NT2/D1 (cell line): ENCODE measurements around the gene STOML1.

Experiments
- DNase-seq: peaks from one replicate; pipeline ENCODE4 v3.0.0-alpha.2; 2011; ENCODE audit warnings: low read depth, low spot score
- H3K27me3 ChIP-seq: 2 replicates; pipeline ENCODE4 v1.6.0; 2011; ENCODE audit warnings: mild to moderate bottlenecking; ENCODE audit not compliant: insufficient read length, insufficient read depth
- H3K36me3 ChIP-seq: 2 replicates; pipeline ENCODE4 v1.6.1; 2011; ENCODE audit warnings: mild to moderate bottlenecking, low read length, mixed read lengths; ENCODE audit not compliant: insufficient read depth, insufficient read length
- H3K4me1 ChIP-seq: 2 replicates; pipeline ENCODE4 v1.5.1; 2011; ENCODE audit not compliant: insufficient read depth, insufficient read length
- H3K4me3 ChIP-seq: 2 replicates; pipeline ENCODE4 v1.5.1; 2011; ENCODE audit warnings: low read depth; ENCODE audit not compliant: insufficient read length
- H3K9ac ChIP-seq: 2 replicates; pipeline ENCODE4 v1.6.0; 2011; ENCODE audit warnings: low read depth; ENCODE audit not compliant: insufficient read length
- H3K9me3 ChIP-seq: 2 replicates; pipeline ENCODE4 v1.5.1; 2011; ENCODE audit warnings: mild to moderate bottlenecking, low read length; ENCODE audit not compliant: insufficient read depth
- SUZ12 ChIP-seq: IDR thresholded peaks from 2 replicates; pipeline ENCODE4 v1.6.1; 2011; ENCODE audit not compliant: insufficient read length, insufficient read depth; ENCODE audit errors: extremely low read depth
- YY1 ChIP-seq: IDR thresholded peaks from 2 replicates; pipeline ENCODE4 v1.6.1; 2011; ENCODE audit not compliant: insufficient read length, insufficient read depth
- ZNF274 ChIP-seq: IDR thresholded peaks from 2 replicates; pipeline ENCODE4 v1.6.1; 2011; ENCODE audit warnings: mild to moderate bottlenecking, low read depth, low read length

The STOML1 gene

DNA sequence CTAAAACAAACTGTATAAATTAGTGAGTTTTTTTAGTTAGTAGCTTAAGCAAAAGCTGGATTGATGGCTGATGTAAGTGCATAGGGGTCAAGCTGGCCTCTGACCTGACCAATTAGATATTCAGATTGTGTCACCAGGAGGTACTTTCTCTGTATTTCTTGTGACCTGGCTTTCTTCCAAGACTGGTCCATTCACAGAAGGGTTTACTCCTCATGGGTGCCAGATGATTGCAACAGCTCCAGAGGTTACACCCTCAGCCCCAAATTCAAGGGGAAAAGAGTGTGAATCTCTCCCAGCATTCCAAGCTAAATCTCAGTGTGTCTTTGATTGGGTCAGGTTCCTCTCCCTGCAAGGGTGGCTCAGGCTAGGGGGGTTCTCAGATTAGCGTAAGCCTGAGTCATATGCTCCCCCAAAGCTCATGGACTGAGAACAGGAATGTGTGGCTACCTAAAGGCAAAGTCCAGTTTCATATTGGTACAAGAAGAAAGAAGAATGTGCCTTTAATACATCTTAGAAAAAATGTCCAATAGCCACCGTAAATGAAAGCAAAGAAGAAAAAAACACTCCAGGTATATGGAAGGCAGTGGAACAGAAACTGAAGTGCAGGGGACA, 18.9 kb upstream of the STOML1 start:
- Histone ChIP-seq H3K9ac (no peak overlapping the region), H3K9me3 (no peaks in the 10 kb centered on the region), H3K27me3 (no peaks in the 10 kb centered on the region), H3K36me3 (peaks cover 27% of the 10 kb centered on the region), H3K4me1 (peaks cover 4% of the 10 kb centered on the region), H3K4me3 (no peak overlapping the region)
- no peak for DNase-seq
- TF ChIP-seq YY1, result no peak
- no peak for TF ChIP-seq ZNF274
- no peak for TF ChIP-seq SUZ12

DNA sequence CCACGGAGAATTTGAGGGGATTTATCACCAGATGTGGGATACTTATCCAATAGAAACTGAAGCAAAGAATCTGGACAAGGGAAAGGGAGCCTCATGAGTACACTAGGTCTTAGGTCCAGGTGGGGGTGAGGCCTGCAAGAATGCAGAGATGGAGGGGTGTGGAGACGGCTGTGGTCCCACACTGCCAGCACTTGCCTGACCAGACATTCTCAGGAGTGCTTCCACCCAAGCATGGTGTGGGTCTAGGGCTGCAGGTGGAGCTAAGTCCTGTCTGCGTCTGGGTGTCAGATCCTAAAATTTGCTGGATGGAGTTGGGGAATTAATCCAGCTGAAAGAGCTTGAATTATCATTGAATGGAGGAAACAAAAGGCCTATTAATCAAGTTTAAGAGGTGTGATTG, 16.8 kb upstream of the STOML1 start:
- Histone ChIP-seq H3K9me3 (no peaks in the 10 kb centered on the region), H3K9ac (no peak overlapping the region), H3K27me3 (no peaks in the 10 kb centered on the region), H3K4me3 (no peak overlapping the region), H3K36me3 (peaks cover 30% of the 10 kb centered on the region), H3K4me1 (peaks cover 4% of the 10 kb centered on the region)
- DNase-seq, result no peak
- TF ChIP-seq YY1 (no peak), SUZ12 (no peak), ZNF274 (no peak)

DNA sequence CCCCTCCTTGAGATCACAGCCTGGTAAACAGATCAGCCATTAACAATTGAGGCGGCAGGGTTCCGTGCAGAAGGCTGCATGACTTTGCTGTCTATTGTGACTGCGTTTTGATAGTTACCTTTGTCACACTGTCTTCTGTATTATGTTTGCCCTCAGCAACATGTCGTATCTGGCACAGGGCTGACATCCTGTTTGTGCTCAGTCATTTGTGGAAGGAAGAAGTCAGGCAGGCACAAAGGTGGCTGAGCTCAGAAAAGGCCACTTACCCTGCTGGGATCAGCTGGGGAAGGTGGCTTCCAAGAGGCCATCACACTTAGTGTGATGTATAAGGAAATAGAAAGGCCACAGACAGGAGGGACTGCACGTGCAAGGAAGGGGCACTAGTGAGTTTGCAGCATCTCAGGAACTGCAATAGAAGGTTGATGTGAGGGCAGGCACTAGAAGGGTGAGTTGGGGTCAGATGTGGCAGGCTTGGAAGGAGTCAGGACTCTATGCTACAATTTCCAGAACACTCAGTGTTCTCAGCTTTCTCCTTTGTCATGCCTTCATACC, 15.8 kb upstream of the STOML1 start:
- no peaks in the 10 kb centered on the region for H3K27me3 ChIP-seq
- DNase-seq, result no peak
- peaks cover 4% of the 10 kb centered on the region for H3K4me1 ChIP-seq
- TF ChIP-seq ZNF274, result no peak
- TF ChIP-seq YY1, result no peak
- TF ChIP-seq SUZ12, result no peak
- peaks cover 35% of the 10 kb centered on the region for H3K36me3 ChIP-seq
- no peak overlapping the region for H3K9ac ChIP-seq
- H3K4me3 ChIP-seq, result no peak overlapping the region
- no peaks in the 10 kb centered on the region for H3K9me3 ChIP-seq

DNA sequence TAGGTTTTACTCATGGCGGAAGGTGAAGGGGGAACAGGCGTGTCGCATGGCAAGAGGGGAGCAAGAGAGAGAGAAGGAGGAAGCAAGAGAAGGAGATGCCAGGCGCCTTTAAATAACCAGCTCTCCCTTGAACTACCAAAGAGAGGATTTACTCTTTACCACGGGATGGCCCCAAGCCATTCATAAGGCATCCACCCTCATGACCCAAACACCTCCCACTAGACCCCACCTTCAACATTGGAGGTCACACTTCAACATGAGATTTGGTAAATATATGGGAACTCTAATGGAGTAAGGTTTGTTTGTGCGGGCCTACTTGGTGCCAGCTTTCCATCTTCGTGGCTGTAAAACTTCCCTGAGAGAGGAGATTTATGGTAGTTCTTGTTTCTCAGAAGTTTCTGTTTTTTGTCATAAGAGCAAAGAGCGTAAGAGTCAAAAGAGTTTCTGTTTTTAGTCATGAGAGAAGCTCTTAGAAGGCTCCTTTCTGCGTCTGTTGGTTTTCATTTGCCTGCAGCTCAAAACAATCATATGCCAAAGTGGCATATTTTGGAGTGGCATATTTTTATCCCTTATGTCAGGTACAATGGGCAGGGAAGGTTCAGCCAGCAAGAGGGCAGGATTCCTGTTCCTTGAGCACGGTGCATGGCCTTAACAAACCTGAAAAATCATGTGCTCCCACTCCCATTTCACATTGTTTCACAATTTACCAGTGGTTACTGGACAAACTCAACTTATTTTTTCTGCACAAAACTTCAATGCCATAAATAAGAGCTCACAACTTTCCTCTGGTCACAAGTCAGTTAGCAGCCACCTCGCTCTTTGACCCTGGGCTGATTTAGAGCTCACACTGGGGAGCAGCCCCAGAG, 14.9 kb upstream of the STOML1 start:
- DNase-seq, result no peak
- no peak overlapping the region for H3K4me3 ChIP-seq
- TF ChIP-seq ZNF274 (no peak), SUZ12 (no peak), YY1 (no peak)
- no peaks in the 10 kb centered on the region for H3K27me3 ChIP-seq
- no peaks in the 10 kb centered on the region for H3K9me3 ChIP-seq
- peaks cover 4% of the 10 kb centered on the region for H3K4me1 ChIP-seq
- no peak overlapping the region for H3K9ac ChIP-seq
- peaks cover 37% of the 10 kb centered on the region for H3K36me3 ChIP-seq

DNA sequence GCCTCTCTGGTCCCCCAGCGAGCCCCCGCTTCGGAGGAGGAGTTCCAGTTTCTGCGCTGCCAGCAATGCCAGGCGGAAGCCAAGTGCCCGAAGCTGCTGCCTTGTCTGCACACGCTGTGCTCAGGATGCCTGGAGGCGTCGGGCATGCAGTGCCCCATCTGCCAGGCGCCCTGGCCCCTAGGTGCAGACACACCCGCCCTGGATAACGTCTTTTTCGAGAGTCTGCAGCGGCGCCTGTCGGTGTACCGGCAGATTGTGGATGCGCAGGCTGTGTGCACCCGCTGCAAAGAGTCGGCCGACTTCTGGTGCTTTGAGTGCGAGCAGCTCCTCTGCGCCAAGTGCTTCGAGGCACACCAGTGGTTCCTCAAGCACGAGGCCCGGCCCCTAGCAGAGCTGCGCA, 5.9 kb upstream of the STOML1 start:
- peaks cover 2% of the 10 kb centered on the region for H3K4me1 ChIP-seq
- TF ChIP-seq SUZ12 (no peak), ZNF274 (no peak), YY1 (no peak)
- no peak for DNase-seq
- H3K36me3 ChIP-seq, result peaks cover 26% of the 10 kb centered on the region
- H3K4me3 ChIP-seq, result no peak overlapping the region
- no peaks in the 10 kb centered on the region for H3K9me3 ChIP-seq
- H3K27me3 ChIP-seq, result peaks cover 9% of the 10 kb centered on the region
- no peak overlapping the region for H3K9ac ChIP-seq

DNA sequence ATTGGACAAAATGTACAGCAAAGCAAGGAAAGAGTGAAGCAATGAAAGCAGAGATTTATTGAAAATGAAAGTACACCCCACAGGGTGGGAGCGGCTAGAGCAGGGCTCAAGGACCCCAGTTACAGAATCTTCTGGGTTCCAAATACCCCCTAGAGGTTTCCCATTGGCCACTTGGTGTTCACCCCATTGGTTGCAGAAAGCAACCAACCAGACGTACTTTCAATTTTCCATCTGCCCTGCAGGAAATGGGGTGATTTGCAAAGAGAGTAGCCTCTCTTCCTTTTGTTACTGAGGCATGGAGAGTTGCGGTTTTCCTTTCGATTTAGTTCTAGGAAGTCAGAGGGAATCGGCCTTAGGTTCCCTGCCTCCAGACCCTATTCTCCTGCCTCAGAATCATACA, 4.8 kb upstream of the STOML1 start:
- no peaks in the 10 kb centered on the region for H3K9me3 ChIP-seq
- H3K36me3 ChIP-seq, result peaks cover 23% of the 10 kb centered on the region
- peaks cover 14% of the 10 kb centered on the region for H3K27me3 ChIP-seq
- no peak for DNase-seq
- no peak overlapping the region for H3K4me3 ChIP-seq
- H3K9ac ChIP-seq, result no peak overlapping the region
- peaks cover 3% of the 10 kb centered on the region for H3K4me1 ChIP-seq
- TF ChIP-seq ZNF274, result no peak
- TF ChIP-seq YY1, result no peak
- TF ChIP-seq SUZ12, result no peak

DNA sequence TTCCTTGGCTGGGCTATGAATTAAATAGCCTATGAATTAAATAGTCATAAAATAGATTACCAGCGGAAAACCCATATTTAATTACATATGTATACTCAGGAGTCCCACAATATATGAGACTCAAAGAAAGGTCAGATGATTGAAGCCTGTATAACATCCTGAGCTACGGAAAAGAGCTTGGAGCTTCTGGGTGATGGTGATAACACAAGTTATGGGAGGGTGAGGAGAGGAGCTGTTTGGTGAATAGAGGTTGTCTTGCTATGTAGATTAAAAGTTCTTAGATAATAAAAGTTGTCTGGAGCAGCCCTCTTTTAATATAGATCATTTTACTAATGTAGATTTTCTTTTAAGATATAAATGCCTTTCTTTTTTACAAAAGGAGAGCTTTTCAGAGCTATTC, 4.2 kb upstream of the STOML1 start:
- Histone ChIP-seq H3K4me1 (peaks cover 6% of the 10 kb centered on the region), H3K27me3 (peaks cover 17% of the 10 kb centered on the region), H3K4me3 (no peak overlapping the region), H3K9me3 (no peaks in the 10 kb centered on the region), H3K9ac (no peak overlapping the region), H3K36me3 (peaks cover 23% of the 10 kb centered on the region)
- TF ChIP-seq SUZ12, result no peak
- no peak for TF ChIP-seq ZNF274
- TF ChIP-seq YY1, result no peak
- no peak for DNase-seq
